Natural killer cell (primary cell): Measurements from ENCODE around the gene DGKD. TPM values are rescaled to one million over a fixed set of nuclear protein-coding genes. Genes with fewer than 3 reads are reported as not detected.

Experiments
- ATAC-seq, 3 donors: fragments of 150-1000 bp in 2 of 3; fragments of 200-7000 bp in 1 of 3; cut with Tn5 transposase; 1 replicate in 1 of 3; 2 replicates in 2 of 3; pipeline ENCODE4 v1.10.0; 2021; ENCODE audit warnings: mild to moderate bottlenecking in 2 of 3, moderate library complexity in 2 of 3
- DNase-seq, 2 donors: peaks; one replicate each; pipeline versions ENCODE4 v3.0.0 to v3.0.0-alpha.2; 2013 to 2021; ENCODE audit warnings: mixed read lengths in 1 of 2
- H3K27ac ChIP-seq: one replicate; pipeline ENCODE4 v1.5.1; 2013; ENCODE audit warnings: mild to moderate bottlenecking, low read length
- H3K27me3 ChIP-seq: one replicate; pipeline ENCODE4 v1.6.1; 2013; ENCODE audit warnings: low read length; ENCODE audit not compliant: control insufficient read depth, insufficient read depth
- H3K36me3 ChIP-seq: one replicate; pipeline ENCODE4 v1.6.1; 2013; ENCODE audit warnings: low read length; ENCODE audit not compliant: control insufficient read depth, insufficient read depth
- H3K4me1 ChIP-seq: one replicate; pipeline ENCODE4 v1.6.1; 2013; ENCODE audit warnings: low read length; ENCODE audit not compliant: control insufficient read depth, insufficient read depth
- H3K4me3 ChIP-seq: one replicate; pipeline ENCODE4 v1.5.1; 2013; ENCODE audit warnings: low read length
- H3K9me3 ChIP-seq: one replicate; pipeline ENCODE4 v1.6.1; 2013; ENCODE audit warnings: low read length; ENCODE audit not compliant: control insufficient read depth, insufficient read depth
- H3K27ac Mint-ChIP-seq, 2 donors: one replicate each; pipeline ENCODE4 v1.8.0; 2022; ENCODE audit warnings: mild to moderate bottlenecking in 2 of 2, mixed read lengths in 2 of 2, moderate library complexity in 1 of 2
- H3K27me3 Mint-ChIP-seq, 2 donors: one replicate each; pipeline ENCODE4 v1.8.0; 2022; ENCODE audit warnings: low read depth in 2 of 2, mixed read lengths in 2 of 2
- H3K36me3 Mint-ChIP-seq: one replicate; pipeline ENCODE4 v1.8.0; 2022; ENCODE audit warnings: mixed read lengths
- H3K4me1 Mint-ChIP-seq, 2 donors: one replicate each; pipeline ENCODE4 v1.8.0; 2022; ENCODE audit warnings: mixed read lengths in 2 of 2
- H3K4me3 Mint-ChIP-seq: one replicate; pipeline ENCODE4 v1.8.0; 2022; ENCODE audit warnings: mild to moderate bottlenecking, moderate library complexity, mixed read lengths
- H3K9me3 Mint-ChIP-seq, 2 donors: one replicate each; pipeline ENCODE4 v1.8.0; 2022; ENCODE audit warnings: mixed read lengths in 2 of 2
- CTCF ChIP-seq: fragments of 200-600 bp; IDR thresholded peaks from one replicate; pipeline ENCODE4 v1.8.0; 2022; ENCODE audit warnings: antibody characterized with exemption
- WGBS: methylation state at CpG from one replicate; pipeline ENCODE4 v1.1.7; 2013; ENCODE audit warnings: missing lambda C conversion rate; ENCODE audit not compliant: insufficient coverage; 5-methylcytosine and 5-hydroxymethylcytosine counted together
- intact Hi-C: fragments of 100-400 bp; cut with micrococcal nuclease; formaldehyde crosslinking; loops from one replicate; pipeline ENCODE4 v1.14.2; 2022
- total RNA-seq, 4 donors: library from RNA; stranded (reverse); fragments of 120-200 nt in 1 of 4; gene quantifications; one replicate each; pipeline versions ENCODE4 v1.2.3 to v1.2.4, GENCODE V29; 2013 to 2022

DGKD gene
- total RNA-seq, 3 donors from 2014 or later (not counting 1 experiment from before 2014, with no cell fraction given) = 299 to 456 (median 329) TPM

DNA sequence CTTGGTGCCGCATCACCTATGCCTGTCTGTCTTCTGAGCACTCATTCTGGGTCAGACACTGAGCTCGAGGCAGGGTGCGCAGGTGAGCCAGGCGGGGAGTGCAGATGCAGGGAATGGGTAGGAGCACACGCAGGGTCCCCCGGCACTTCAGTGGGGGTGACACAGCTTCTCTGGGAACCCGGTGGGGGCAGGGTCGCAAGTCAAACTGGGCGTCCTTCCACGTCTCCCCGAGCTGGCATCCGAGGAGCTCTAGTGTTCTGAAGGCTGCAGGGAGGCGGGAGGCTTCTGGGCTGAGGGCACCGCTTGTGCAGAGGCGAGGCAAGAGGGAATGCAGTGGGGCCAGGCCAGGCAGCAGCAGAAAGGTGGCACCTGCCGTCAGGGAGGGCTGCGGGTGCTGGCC is 86.0 kb downstream of the DGKD start:
- Mint-ChIP-seq H3K9me3 (no peaks in the 10 kb centered on the region), H3K4me1 (peaks cover 43 to 47% of the 10 kb centered on the region in 2 donors), H3K27me3 (no peaks in the 10 kb centered on the region), H3K4me3 (no peak overlapping the region), H3K27ac (peak overlapping the region; percentile 73 to 85), H3K36me3 (peaks cover 15% of the 10 kb centered on the region)
- 98% methylated on average over 17 of the region's 17 CpGs for WGBS
- Histone ChIP-seq H3K4me1 (peaks cover 20% of the 10 kb centered on the region), H3K27me3 (no peaks in the 10 kb centered on the region), H3K27ac (no peak overlapping the region), H3K36me3 (peaks cover 78% of the 10 kb centered on the region), H3K9me3 (no peaks in the 10 kb centered on the region), H3K4me3 (no peak overlapping the region)
- no peak for ATAC-seq
- no peak for TF ChIP-seq CTCF
- no peak for DNase-seq
- intact Hi-C loops = loop anchor here (5.0 kb wide), 1 partner anchor 168 kb away; no protein-coding TSS in a partner anchor

GRCh38 chr2:233440714-233441113 is 86.4 kb downstream of the DGKD start:
- no peak for TF ChIP-seq CTCF
- H3K27me3 ChIP-seq = no peaks in the 10 kb centered on the region
- intact Hi-C loops = loop anchor here (5.0 kb wide), 1 partner anchor 168 kb away; no protein-coding TSS in a partner anchor
- no peaks in the 10 kb centered on the region for H3K9me3 Mint-ChIP-seq
- peaks cover 16% of the 10 kb centered on the region for H3K4me1 ChIP-seq
- no peaks in the 10 kb centered on the region for H3K27me3 Mint-ChIP-seq
- H3K4me1 Mint-ChIP-seq = peaks cover 39 to 47% of the 10 kb centered on the region in 2 donors
- no peak for ATAC-seq
- no peak for DNase-seq
- H3K36me3 Mint-ChIP-seq = peaks cover 15% of the 10 kb centered on the region
- 95% methylated on average over 9 of the region's 9 CpGs for WGBS
- no peak overlapping the region for H3K4me3 ChIP-seq
- H3K27ac ChIP-seq = no peak overlapping the region
- H3K4me3 Mint-ChIP-seq = no peak overlapping the region
- no peaks in the 10 kb centered on the region for H3K9me3 ChIP-seq
- peaks cover 79% of the 10 kb centered on the region for H3K36me3 ChIP-seq
- peak overlapping the region; percentile 73 to 85 for H3K27ac Mint-ChIP-seq

DNA sequence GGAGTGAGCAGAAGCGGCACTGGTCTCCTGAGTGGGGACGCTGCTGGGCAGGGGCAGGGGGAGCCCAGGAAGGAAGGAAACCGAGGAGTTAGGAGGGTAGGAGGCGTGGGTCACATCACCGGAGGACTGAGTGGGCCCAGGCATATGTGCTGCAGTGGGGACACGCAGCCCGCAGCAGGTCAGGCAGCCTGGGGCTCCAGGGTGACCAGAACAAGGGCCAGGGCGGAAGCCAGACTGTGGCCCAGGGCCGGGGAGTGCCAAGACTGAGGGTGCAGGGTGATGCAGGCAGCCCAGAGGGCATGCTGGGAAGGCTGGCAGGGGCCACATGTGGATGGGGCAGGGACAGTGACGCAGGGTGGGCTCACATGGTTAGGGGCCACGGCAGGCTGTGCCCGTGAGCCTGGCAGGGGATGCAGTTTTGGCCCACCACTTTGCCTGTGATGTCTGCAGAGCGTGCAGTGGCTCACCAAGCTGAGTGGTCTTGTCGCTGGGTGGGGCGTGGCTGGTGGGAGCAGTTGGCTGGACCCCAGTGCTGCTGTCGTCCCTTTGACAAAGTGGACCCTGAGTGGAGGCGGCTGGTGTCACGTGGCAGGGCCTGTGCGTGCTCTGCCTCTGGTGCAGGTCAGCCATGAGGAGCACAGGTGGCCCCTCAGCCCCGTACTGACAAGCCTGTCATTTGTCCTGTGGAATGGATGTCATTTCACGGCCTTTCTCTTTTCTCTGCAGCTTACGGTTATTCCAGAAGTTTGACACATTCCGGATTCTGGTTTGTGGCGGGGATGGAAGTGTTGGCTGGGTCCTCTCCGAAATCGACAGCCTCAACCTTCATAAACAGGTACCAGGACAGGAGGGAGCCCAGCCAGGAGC is 87.1 kb downstream of the DGKD start:
- no peaks in the 10 kb centered on the region for H3K27me3 ChIP-seq
- peaks cover 10% of the 10 kb centered on the region for H3K4me1 ChIP-seq
- peaks cover 79% of the 10 kb centered on the region for H3K36me3 ChIP-seq
- H3K27ac Mint-ChIP-seq = peak overlapping the region; percentile 80 to 85
- no peak overlapping the region for H3K27ac ChIP-seq
- no peak for ATAC-seq
- H3K4me3 Mint-ChIP-seq = no peak overlapping the region
- H3K9me3 ChIP-seq = no peaks in the 10 kb centered on the region
- DNase-seq = no peak
- TF ChIP-seq CTCF = no peak
- H3K36me3 Mint-ChIP-seq = peaks cover 15% of the 10 kb centered on the region
- no peaks in the 10 kb centered on the region for H3K9me3 Mint-ChIP-seq
- H3K4me1 Mint-ChIP-seq = peaks cover 39 to 47% of the 10 kb centered on the region in 2 donors
- intact Hi-C loops = loop anchor here (2.0 to 5.0 kb wide), 2 partner anchors 83 to 169 kb away; no protein-coding TSS in a partner anchor
- no peak overlapping the region for H3K4me3 ChIP-seq
- no peaks in the 10 kb centered on the region for H3K27me3 Mint-ChIP-seq
- 93% methylated on average over 25 of the region's 26 CpGs for whole genome bisulfite sequencing
